K562 (cell line): Measurements from ENCODE around the gene ZBTB25. TPM values are rescaled to one million over a fixed set of nuclear protein-coding genes. Genes with fewer than 3 reads are reported as not detected.

Source experiments
- CEBPB ChIP-seq: fragments of 450-650 bp; IDR thresholded peaks from 2 replicates; pipeline ENCODE4 v1.6.1; 2016; ENCODE audit warnings: missing genetic modification characterization, missing compliant biosample characterization
- CTBP1 ChIP-seq: fragments of 450-650 bp; IDR thresholded peaks from 2 replicates; pipeline ENCODE4 v1.6.1; 2016; ENCODE audit warnings: borderline replicate concordance
- ELF4 ChIP-seq: fragments of 450-650 bp; formaldehyde crosslinking; IDR thresholded peaks from 2 replicates; pipeline ENCODE4 v1.4.0; 2022; ENCODE audit warnings: missing genetic modification characterization
- KDM5B ChIP-seq: fragments of 200-600 bp; sonication (generic); IDR thresholded peaks from 2 replicates; pipeline ENCODE4 v1.6.1; 2012; ENCODE audit warnings: low read depth, mild to moderate bottlenecking, moderate library complexity, low read length, control low read depth, inconsistent platforms; ENCODE audit not compliant: insufficient replicate concordance
- LCOR ChIP-seq: sonication (generic); formaldehyde crosslinking; IDR thresholded peaks from 2 replicates; pipeline ENCODE4 v1.8.0; 2022; ENCODE audit warnings: mild to moderate bottlenecking, missing genetic modification reagents
- MYBL2 ChIP-seq, 2 experiments: fragments of 450-650 bp in 1 of 2; sonication (generic) in 1 of 2; formaldehyde crosslinking in 1 of 2; IDR thresholded peaks; 2 replicates each; pipeline versions ENCODE4 v1.6.1 to v1.8.1; 2017 to 2022; ENCODE audit warnings: borderline replicate concordance in 1 of 2, inconsistent platforms in 1 of 2, low read depth in 1 of 2, mild to moderate bottlenecking in 1 of 2, missing genetic modification reagents in 1 of 2, moderate library complexity in 1 of 2
- PHB ChIP-seq: fragments of 250-450 bp; sonication (Bioruptor Pico); IDR thresholded peaks from 2 replicates; pipeline ENCODE4 v1.5.0; 2021
- POLR2B ChIP-seq: fragments of 450-650 bp; IDR thresholded peaks from 2 replicates; pipeline ENCODE4 v1.6.1; 2018; ENCODE audit warnings: low read depth; ENCODE audit not compliant: partially characterized antibody
- POLR2H ChIP-seq: IDR thresholded peaks from 2 replicates; pipeline ENCODE4 v1.6.1; 2016; ENCODE audit warnings: missing genetic modification characterization, low read depth, mild to moderate bottlenecking, control low read depth, missing compliant biosample characterization, moderate library complexity
- SAP30 ChIP-seq: fragments of 200-600 bp; sonication (generic); IDR thresholded peaks from 2 replicates; pipeline ENCODE4 v1.6.1; 2012; ENCODE audit warnings: borderline replicate concordance, low read depth, mild to moderate bottlenecking, moderate library complexity, low read length, control low read depth, inconsistent platforms; ENCODE audit not compliant: insufficient read depth, poor library complexity, severe bottlenecking
- SMAD1 ChIP-seq: fragments of 150-350 bp; IDR thresholded peaks from 2 replicates; pipeline ENCODE4 v1.6.1; 2014; ENCODE audit warnings: low read length, low read depth; ENCODE audit not compliant: partially characterized antibody
- SRSF1 ChIP-seq: fragments of 200-400 bp; formaldehyde crosslinking; IDR thresholded peaks from 2 replicates; pipeline ENCODE4 v1.6.1; 2017; ENCODE audit warnings: mild to moderate bottlenecking, low read depth, low read length, moderate library complexity
- ZBTB1 ChIP-seq: sonication (generic); formaldehyde crosslinking; IDR thresholded peaks from 2 replicates; pipeline ENCODE4 v1.8.1; 2023; ENCODE audit warnings: missing genetic modification reagents, low read depth, mild to moderate bottlenecking, borderline replicate concordance
- ZBTB11 ChIP-seq, 3 experiments: fragments of 200-800 bp in 1 of 3; fragments of 250-450 bp in 1 of 3; fragments of 450-650 bp in 1 of 3; sonication (Bioruptor Pico) in 1 of 3; sonication (Bioruptor generic) in 1 of 3; formaldehyde crosslinking in 1 of 3; IDR thresholded peaks; 2 replicates each; pipeline versions ENCODE4 v1.6.1 to v1.8.0; 2016 to 2022; ENCODE audit warnings: mild to moderate bottlenecking in 2 of 3, missing genetic modification characterization in 2 of 3, missing compliant biosample characterization in 1 of 3, moderate library complexity in 1 of 3
- ZBTB17 ChIP-seq: fragments of 450-650 bp; formaldehyde crosslinking; IDR thresholded peaks from 2 replicates; pipeline ENCODE4 v1.4.0; 2020; ENCODE audit warnings: mild to moderate bottlenecking
- ZFX ChIP-seq: sonication (generic); formaldehyde crosslinking; IDR thresholded peaks from 2 replicates; pipeline ENCODE4 v1.8.0; 2022; ENCODE audit warnings: mild to moderate bottlenecking, missing genetic modification reagents, moderate library complexity
- ZNF316 ChIP-seq: fragments of 450-650 bp; IDR thresholded peaks from 2 replicates; pipeline ENCODE4 v1.6.1; 2016
- ZNF561 ChIP-seq: fragments of 450-650 bp; formaldehyde crosslinking; conservative IDR thresholded peaks from 2 replicates; pipeline ENCODE4 v1.4.0; 2020; ENCODE audit warnings: mild to moderate bottlenecking, moderate library complexity
- ZNF583 ChIP-seq: fragments of 250-450 bp; sonication (Bioruptor Pico); IDR thresholded peaks from 2 replicates; pipeline ENCODE4 v1.4.0; 2020
- ZNF609 ChIP-seq: sonication (generic); formaldehyde crosslinking; IDR thresholded peaks from 2 replicates; pipeline ENCODE4 v1.8.1; 2023; ENCODE audit warnings: missing genetic modification reagents, mild to moderate bottlenecking, borderline replicate concordance
- polyA plus RNA-seq, 8 experiments: library from polyadenylated mRNA; depleted of rRNA in 4 of 8; stranded (reverse) in 5 of 8; unstranded in 3 of 8; fragments of >200 nt; fragmentation: Nextera tagmentation in 2 of 8; fragmentation: Illumina TruSeq in 1 of 8; extraction: Ambion mirVana in 2 of 8; extraction: Trizol in 1 of 8; gene quantifications; 2 replicates each; pipeline versions ENCODE4 v1.2.1 to v1.2.3, GENCODE V29; 2011 to 2014; ENCODE audit warnings: inconsistent platforms in 1 of 8, missing spikeins in 1 of 8
- total RNA-seq, 7 experiments: library from RNA; depleted of rRNA in 6 of 7; stranded (reverse); fragments of >200 nt in 6 of 7; fragmentation: Illumina TruSeq in 2 of 7; extraction: Trizol in 2 of 7; gene quantifications; 2 replicates each; pipeline versions ENCODE4 v1.2.1 to v1.2.3, GENCODE V29; 2011 to 2021; ENCODE audit warnings: low replicate concordance in 1 of 7

Gene ZBTB25
- total and polyA plus RNA-seq, 9 of the 15 experiments (the other 6 are each of a cell fraction or from before 2014, with no cell fraction given) = 0.61 to 3.9 (median 2.3) TPM

GRCh38 chr14:64504310-64504896, 765 bp upstream of the ZBTB25 start, which contains the start of gene ZBTB1 (continued):
- no peak for TF ChIP-seq SRSF1
- TF ChIP-seq ZNF583 = no peak
- TF ChIP-seq CEBPB (tag) = 0 out of 2 replicates have a peak, but pooled peaks have one; percentile 22
- no peak for TF ChIP-seq LCOR (CRISPR knock-in tag)
- TF ChIP-seq SAP30 = peak; percentile 59
- TF ChIP-seq ZFX = peak; percentile 46
- TF ChIP-seq ZBTB1 (CRISPR knock-in tag) = peak; percentile 51; the same call in 1 of the 2 replicates
- TF ChIP-seq POLR2H = peak; percentile 58
- TF ChIP-seq SMAD1 = no peak
- peak; percentile 76; the same call in 1 of the 2 replicates for TF ChIP-seq ZBTB17 (CRISPR knock-in tag)
- no peak for TF ChIP-seq ZNF609 (CRISPR knock-in tag)
- TF ChIP-seq PHB = no peak
- TF ChIP-seq ZBTB11 (CRISPR knock-in tag; IDR thresholded peaks at IDR 0.05) = peak; percentile 80 to 91 (median 81); a peak in 5 of 6 replicates
- no peak for TF ChIP-seq ELF4 (CRISPR knock-in tag)
- TF ChIP-seq MYBL2 (IDR thresholded peaks at IDR 0.05; ENCODE audit: low read depth) = no peak
- no peak for TF ChIP-seq MYBL2 (CRISPR knock-in tag; IDR thresholded peaks at IDR 0.05; ENCODE audit: borderline replicate concordance)
- no peak for TF ChIP-seq ZNF561 (CRISPR knock-in tag)
- TF ChIP-seq CTBP1 = peak; percentile 93
- TF ChIP-seq KDM5B = peak; percentile 29
- no peak for TF ChIP-seq ZNF316
- peak; percentile 25 for TF ChIP-seq POLR2B
